Glutamatergic neuron (in vitro differentiated cells): Measurements from ENCODE around the gene ATP2B2. TPM values are rescaled to one million over a fixed set of nuclear protein-coding genes. Genes with fewer than 3 reads are reported as not detected.

Experiments
- DNase-seq: peaks from one replicate; pipeline ENCODE4 v3.0.0; 2022
- H3K27ac Mint-ChIP-seq: one replicate; pipeline ENCODE4 v1.8.0; 2020; ENCODE audit warnings: mild to moderate bottlenecking, mixed read lengths, inconsistent platforms; ENCODE audit not compliant: unreplicated experiment
- H3K27me3 Mint-ChIP-seq: one replicate; pipeline ENCODE4 v1.8.0; 2020; ENCODE audit warnings: mild to moderate bottlenecking, moderate library complexity, mixed read lengths, inconsistent platforms; ENCODE audit not compliant: unreplicated experiment
- H3K36me3 Mint-ChIP-seq: one replicate; pipeline ENCODE4 v1.8.0; 2020; ENCODE audit warnings: mild to moderate bottlenecking, mixed read lengths, inconsistent platforms; ENCODE audit not compliant: unreplicated experiment
- H3K4me1 Mint-ChIP-seq: one replicate; pipeline ENCODE4 v1.8.0; 2020; ENCODE audit warnings: mild to moderate bottlenecking, low read depth, mixed read lengths, inconsistent platforms; ENCODE audit not compliant: unreplicated experiment
- H3K4me3 Mint-ChIP-seq: one replicate; pipeline ENCODE4 v1.8.0; 2020; ENCODE audit warnings: mild to moderate bottlenecking, mixed read lengths, inconsistent platforms; ENCODE audit not compliant: unreplicated experiment
- H3K9me3 Mint-ChIP-seq: one replicate; pipeline ENCODE4 v1.8.0; 2020; ENCODE audit warnings: mild to moderate bottlenecking, moderate library complexity, mixed read lengths, inconsistent platforms; ENCODE audit not compliant: unreplicated experiment
- CTCF ChIP-seq: fragments of 200-600 bp; sonication (generic); IDR thresholded peaks from one replicate; pipeline ENCODE4 v1.5.0; 2021; ENCODE audit not compliant: partially characterized antibody, unreplicated experiment
- total RNA-seq: library from RNA; stranded (reverse); fragmentation: NEBNext Ultra II Directional; extraction: Animal tissue kit (Norgen Biotek cat#: 25700); gene quantifications from one replicate; pipeline ENCODE4 v1.2.1, GENCODE V29; 2021; ENCODE audit not compliant: unreplicated experiment

Gene ATP2B2
- total RNA-seq, 1 donor from 2014 or later, result 31.2 TPM

GRCh38 chr3:10347648-10348403 lies 157.6 kb downstream of the ATP2B2 start:
- TF ChIP-seq CTCF, result no peak
- Mint-ChIP-seq H3K4me1 (peaks cover 50% of the 10 kb centered on the region), H3K27me3 (peaks cover 13% of the 10 kb centered on the region), H3K27ac (peak overlapping the region; percentile 17), H3K36me3 (no peaks in the 10 kb centered on the region), H3K4me3 (no peak overlapping the region), H3K9me3 (peaks cover 10% of the 10 kb centered on the region)
- DNase-seq, result no peak

DNA sequence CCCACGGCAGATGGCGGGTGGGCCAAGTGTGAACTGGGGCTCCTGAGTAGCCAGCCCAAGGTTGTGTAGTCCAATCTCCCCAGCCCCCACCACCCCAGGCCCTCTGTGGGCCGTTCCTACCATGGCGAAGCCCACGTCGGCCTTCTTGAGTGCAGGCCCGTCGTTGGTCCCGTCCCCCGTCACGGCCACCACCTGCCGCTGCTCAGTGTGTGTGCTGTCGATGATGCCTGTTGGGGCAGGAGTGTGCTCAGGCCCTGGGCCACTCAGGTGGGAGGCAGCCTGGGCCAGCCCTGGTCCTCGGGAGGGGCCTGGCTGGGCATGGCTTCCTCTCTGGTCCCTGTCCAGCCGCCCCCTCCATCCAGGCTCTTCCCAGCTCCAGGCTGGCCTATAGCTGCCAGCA lies 159.5 kb downstream of the ATP2B2 start:
- no peak for DNase-seq
- Mint-ChIP-seq H3K4me1 (peaks cover 34% of the 10 kb centered on the region), H3K9me3 (peaks cover 12% of the 10 kb centered on the region), H3K36me3 (no peaks in the 10 kb centered on the region), H3K27me3 (peaks cover 12% of the 10 kb centered on the region), H3K4me3 (no peak overlapping the region), H3K27ac (no peak overlapping the region)
- TF ChIP-seq CTCF, result no peak

DNA sequence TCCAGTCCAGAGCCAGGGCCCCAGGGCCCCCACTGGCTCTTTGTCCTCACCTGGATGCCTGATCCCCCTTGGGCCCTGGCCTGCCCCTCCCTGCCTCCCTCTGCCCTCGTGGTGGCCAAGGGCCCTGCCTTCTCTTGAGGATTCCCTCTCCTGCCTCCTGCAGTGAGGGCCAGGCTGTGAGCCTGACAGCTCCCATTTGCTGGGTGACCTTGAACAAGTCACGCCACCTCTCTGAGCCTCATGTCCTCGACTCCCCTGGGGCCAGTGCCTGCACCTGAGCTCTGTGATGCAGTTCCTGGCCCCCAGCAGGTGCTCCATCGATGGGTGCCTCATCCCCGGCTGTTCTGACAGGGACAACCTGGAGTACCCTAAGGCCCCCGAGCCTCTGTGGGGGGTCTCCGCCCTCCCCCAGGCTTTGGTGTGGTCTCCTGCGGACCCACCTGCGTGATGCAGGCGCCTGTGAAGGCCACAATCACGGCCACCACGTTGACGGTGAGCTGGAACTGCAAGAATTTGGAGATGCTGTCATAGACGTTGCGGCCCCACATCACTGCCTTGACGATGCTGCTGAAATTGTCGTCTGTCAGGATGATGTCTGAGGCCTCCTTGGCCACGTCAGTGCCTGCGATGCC lies 160.3 kb downstream of the ATP2B2 start:
- H3K4me3 Mint-ChIP-seq, result no peak overlapping the region
- peaks cover 9% of the 10 kb centered on the region for H3K27me3 Mint-ChIP-seq
- no peak overlapping the region for H3K27ac Mint-ChIP-seq
- no peak for TF ChIP-seq CTCF
- H3K9me3 Mint-ChIP-seq, result peaks cover 12% of the 10 kb centered on the region
- no peak for DNase-seq
- peaks cover 35% of the 10 kb centered on the region for H3K4me1 Mint-ChIP-seq
- no peaks in the 10 kb centered on the region for H3K36me3 Mint-ChIP-seq

DNA sequence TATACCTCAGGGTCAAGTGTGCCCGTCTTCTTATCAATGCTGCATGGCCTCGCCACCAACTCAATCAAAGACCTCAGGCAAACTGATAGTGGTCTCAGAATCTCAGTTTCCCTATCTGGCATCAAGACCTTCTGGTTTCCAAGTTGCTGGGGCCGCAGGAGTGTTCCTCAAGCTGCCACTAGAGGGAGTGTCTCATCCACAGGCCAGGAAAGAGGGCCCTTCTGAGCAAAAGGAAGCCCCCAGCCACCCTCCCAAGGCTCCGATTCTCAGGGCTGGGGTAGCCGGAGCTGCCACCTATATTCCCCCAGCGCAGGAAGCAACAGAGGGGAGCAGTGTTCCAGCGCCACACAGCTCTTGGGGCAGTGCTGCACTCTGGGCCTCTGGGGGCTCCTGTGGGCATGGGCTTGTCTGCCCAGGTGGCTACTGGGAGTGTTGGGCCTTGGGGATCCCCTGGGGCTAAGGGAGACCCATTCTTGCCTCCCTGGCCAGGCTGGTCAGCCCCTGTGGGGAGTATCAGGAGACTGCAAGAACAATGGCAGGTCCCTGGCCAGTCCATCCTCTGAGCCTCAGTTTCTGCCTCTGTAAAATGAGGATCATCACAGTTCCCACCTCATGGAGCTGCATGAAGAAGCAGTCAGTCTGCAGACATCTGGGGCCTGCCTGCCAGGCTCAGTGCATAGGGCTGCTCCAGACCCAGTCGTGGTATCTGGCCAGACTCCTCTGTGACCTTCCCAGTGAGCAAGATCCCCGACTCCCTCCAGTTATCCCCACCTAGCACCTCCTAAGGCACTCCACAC lies 161.0 kb downstream of the ATP2B2 start:
- peak; percentile 77 for DNase-seq
- peak; percentile 94 for TF ChIP-seq CTCF
- no peaks in the 10 kb centered on the region for H3K36me3 Mint-ChIP-seq
- H3K27ac Mint-ChIP-seq, result no peak overlapping the region
- H3K4me1 Mint-ChIP-seq, result peaks cover 40% of the 10 kb centered on the region
- no peak overlapping the region for H3K4me3 Mint-ChIP-seq
- peaks cover 9% of the 10 kb centered on the region for H3K27me3 Mint-ChIP-seq
- peaks cover 12% of the 10 kb centered on the region for H3K9me3 Mint-ChIP-seq
